Head of caudate nucleus (tissue), 42 donors: ENCODE results near the gene TPRG1L.

Source experiments
- DNase-seq, 42 donors: peaks; one replicate each; pipeline versions ENCODE4 v3.0.0 to v3.0.0-alpha.2; 2020 to 2021; ENCODE audit warnings: mixed read lengths in 7 of 42
- intact Hi-C: fragments of 100-400 bp; cut with DNase I; formaldehyde crosslinking; loops from one replicate; pipeline ENCODE4 v1.15.0; 2022

TPRG1L gene

DNA sequence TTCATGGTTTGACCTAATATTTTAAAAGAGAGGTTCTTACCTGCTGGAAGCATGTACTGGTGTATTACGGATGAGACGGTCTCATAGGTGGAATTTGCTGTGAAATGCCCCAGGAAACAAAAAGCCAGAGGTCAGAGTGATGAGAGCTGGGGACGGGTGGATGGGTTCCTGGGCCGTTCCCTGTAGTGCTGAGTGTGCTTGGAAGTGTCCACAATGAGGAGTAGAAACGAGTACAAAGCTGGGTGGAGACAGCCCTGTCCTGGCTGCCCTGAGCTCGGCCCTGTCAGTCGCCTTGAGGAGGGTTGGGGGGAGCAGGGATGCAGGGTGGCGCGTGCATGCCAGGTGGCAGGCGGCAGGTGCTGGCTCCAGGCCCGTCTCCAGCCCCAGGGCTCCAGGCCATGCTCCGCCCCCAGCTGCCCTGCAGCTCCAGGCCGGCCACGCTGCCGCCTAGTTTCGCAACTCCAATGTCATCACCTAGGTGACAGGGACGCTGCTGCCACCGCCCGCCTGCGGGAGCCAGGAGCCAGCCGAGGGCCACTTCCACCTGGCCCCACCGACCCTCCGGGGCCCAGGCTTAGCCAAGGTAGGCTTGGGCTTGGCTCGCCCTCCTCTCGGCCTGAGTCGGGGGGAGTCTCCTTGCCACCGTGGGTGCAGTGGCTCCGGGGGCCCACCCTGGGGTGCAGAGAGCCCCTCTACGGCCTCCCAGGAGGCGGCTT, 43.9 kb downstream of the TPRG1L start:
- intact Hi-C loops = no loop called here
- peak in 35 of 42 donors; percentile 15 to 80 (median 47) for DNase-seq

DNA sequence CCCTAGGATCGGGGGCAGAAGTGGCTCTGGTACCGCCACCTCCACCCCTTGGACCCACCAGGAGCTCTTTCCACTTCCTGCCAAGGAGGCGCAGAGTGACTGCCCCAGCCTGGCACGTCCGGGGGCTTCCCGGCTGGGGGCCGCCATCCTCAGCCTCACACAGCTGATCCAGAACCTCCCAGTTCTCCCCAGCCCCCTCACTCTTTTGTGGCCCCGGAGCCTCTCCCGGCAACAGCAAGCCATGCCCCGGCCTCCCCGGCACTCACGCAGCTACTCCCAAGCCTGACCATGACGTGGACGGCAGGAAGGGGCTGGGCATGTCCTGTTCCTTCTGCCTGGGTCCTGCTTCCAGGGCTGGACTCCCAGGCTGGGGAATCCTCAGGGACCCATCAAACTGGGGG, 44.6 kb downstream of the TPRG1L start:
- intact Hi-C loops = no loop called here
- DNase-seq = no peak

DNA sequence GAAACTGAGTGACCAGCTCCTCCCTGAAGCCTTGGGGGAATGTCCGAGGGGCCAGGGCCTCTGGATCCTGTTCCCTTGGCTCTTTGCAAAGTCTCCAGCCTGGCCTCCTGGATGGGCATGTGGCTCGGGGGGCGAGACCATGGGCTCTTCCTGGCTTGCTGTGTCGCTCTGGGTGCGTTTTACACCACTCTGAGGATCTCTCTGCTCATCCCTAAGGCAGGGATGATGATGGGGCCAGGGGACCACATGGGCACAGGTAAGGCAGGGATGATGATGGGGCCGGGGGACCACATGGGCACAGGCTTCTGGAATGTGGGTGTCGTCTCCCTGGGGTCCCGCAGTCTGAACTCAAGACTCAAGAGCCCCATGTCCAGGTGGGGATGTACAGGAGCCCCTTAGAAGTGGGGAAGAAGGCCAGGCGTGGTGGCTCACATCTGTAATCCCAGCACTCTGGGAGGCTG, 45.2 kb downstream of the TPRG1L start:
- no peak for DNase-seq
- intact Hi-C loops = no loop called here

DNA sequence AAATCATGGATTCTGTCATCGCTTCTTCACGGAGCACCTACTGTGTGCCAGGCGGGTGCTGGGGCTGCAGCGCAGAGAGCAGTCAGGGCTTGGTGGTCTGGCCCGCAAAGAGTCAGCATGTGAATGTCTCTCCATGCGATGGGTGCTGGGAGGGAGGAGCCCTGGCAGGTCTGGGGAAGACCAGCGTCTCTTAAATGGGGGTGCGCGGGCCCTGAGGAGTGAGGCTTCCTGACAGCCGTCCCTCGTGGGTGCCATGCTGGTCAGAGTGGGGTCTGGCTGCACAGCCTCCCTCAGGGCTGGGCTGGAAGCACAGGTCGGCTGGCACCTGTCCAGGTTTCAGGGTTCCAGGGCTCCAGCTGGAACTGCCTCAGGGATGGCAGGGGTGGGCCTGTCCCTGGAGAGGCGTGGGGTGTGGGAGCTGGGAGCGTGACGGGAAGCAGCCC, 46.0 kb downstream of the TPRG1L start:
- intact Hi-C loops = no loop called here
- DNase-seq = no peak

DNA sequence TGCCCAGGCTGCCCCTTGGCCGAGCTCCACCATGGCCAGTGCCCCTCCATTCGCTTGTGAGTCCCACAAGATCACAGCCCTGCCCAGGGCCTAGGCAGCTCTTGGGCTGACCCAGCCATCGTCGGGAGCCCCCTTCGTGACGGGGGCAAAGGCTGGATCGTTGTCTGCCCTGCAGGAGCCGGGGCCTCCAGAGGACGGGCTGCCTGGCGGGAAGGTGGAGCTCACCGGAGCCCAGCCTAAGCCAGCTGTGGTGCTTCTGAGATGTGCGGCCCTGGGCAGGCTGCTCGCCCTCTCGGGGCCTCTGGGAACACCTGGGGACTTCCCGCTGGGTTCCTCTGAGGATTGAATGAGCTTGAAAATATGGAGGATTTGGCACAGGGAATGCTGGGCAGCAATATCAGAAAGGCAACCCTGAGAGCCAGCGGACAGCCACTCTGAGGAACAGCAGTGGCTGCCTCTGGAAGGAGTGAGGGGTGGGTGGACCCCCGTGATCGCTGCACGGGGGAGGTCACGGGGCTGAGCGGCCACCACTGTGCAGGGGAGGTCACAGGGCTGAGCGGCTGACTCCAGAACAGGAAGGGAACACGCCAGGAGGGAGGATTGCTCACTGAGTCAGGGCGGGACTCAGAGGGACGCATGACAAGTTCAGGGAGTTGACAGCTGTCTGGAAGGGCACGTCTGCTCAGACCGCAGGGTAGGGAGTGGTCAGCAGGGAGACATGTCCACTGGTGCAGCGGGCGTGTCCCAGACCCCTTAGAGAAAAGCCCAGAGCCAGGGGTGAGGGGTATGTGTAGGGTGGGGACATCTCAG, 46.8 kb downstream of the TPRG1L start:
- DNase-seq = no peak
- intact Hi-C loops = no loop called here

DNA sequence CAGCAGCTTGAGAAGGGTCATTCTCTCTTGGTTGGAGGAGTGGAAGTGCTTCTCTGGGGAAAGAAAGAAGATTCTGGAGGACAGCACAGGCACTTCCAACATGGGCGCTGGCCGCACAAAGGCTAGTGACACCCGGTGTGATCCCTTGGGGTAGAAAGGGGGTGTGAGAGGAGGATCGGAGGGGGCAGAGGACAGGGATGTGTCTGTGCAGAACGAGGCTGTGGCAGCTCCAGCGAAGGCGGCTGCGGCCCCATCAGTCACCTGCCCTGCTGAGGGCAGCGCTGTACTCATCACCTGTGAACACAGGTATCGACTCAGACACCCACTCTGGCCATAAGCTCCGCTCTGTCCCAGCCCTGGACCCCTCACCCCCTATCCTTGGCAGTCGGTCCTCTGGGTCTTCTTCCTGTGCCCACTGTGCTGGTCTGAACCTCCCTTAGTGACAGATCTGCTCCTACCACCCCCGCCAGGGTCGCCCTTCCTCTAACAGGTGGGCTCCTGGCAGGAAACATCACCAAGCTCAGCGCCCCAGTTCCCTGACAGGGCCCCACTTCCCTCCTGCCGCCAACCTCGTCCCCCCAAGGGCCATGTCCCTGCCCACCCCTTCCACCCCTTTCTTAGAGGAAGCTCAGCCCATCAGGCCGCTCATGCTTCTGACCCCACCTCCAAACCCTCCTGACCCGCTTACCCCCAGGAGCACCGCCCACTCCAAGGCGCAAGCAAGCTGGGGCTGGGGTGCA, 47.6 kb downstream of the TPRG1L start:
- intact Hi-C loops = no loop called here
- no peak for DNase-seq

DNA sequence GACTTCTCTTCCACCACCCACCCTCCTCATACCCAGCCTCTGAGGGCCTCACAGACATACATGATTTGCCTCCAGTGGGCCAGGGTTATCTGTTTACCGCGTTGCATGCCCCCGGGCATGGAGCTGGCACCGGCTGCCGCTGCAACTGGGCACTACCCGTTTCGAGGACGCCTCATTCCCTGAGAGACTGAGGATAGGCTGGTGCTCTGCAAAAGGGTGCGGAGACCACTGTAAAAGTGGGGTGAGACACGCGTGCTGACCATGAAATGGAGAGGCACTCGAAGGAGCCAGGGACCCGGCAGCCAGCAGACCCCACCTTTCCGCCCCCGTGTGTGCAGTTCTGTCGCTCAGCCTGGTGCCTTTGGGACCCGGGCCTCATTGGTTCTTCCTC, 48.2 kb downstream of the TPRG1L start:
- DNase-seq = no peak
- intact Hi-C loops = no loop called here

DNA sequence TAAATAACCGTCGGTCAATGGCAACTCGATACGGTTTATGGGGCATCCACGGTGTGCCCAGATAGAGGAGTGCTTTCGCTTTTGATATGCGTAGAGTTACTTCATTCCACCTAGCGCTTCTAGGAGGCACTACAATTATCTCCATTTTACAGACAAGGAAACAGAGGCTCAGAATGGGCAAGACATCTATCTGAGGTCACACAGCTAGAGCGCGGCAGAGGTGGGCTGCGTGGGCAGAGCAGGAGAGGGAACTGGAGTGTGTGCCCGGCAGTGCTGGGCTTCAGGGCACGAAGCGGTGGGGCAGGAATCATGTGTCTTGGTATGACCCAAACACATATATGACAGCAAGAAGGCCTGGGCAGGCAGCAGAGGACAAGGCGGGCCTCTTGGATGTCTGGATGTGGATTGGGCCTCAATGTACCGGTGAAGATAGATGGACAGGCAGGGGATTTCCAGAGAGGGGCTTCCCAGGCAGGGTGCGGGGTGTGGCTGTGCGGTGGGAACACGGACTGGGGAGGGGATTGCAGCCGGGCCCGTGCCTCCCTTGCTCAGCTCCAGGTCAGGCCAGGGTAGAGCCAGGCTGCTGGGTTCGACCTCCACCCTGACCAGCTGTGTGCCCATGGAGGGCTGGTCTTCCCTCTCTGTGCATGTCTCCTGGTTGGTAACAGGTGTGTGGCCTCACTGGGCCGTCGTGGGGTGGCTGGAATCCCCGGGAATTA, 48.7 kb downstream of the TPRG1L start:
- intact Hi-C loops = no loop called here

DNA sequence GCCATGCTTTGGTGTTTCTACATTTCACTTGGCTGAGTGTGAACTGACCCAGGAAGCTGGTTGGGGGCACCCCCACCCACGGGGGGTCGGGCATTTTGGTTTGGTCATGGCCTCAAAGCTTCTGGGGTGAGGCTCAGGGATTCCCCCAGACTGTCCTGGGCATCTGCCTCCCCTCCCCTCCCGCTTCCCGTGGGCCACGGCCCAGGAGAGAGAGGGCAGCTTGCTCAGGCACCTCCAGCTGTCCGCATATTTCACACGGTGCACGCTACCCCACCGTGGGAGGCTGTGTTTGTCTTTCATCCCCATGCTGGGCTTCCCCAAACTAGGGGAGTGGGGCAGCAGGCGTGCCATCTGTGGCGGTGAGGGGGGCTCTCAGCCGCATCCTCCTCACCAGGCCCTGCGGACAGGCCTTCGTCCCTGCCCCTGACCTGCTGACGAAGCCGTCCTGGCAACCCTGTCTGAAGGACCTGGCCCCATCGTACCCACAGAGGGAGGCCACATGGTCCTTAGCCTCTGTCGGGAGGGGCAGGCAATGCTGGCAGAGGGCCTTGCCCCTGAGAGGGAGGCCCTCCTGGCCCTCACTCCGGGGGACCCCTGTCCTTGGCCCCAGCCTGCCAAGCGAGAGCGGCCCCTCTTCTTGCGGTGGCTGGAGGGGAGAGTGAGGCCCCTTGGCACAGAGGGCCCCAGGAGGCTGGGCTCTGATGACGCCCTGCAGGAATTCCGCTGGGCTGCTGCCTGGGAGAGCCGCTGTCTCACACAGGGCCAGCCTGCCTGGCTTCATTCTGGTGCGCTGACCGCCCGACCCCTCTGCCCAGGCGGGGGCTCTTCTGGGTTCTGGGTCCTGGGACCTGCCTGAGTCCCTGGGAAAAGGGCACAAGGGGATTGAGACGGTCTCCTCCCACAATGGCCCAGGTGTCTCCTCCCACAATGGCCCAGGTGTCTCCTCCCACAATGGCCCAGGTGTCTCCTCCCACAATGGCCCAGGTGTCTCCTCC, 49.6 kb downstream of the TPRG1L start:
- no peak for DNase-seq

More for the DNA sequence above, 48.7 kb downstream of the TPRG1L start:
- no peak for DNase-seq

DNA sequence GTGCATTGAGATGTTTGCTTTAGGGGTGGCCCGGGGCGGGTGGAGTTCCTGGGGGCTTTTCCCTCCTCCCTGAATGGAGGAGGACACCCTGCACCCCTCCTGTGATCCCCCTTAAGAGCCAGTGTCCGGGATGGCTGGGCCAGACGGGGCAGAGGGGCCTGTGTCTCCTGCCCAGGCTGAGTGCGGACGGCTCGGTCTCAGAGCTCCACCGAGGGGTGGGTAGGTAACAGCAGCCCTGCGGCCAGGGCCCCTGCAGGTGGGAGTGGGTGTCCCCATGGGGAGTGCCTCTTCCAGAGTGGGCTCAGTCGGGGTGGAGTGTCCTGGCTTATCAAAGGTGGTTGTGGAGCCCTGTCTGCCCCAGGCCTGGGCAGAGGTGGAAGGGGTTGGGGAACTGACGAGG, 50.6 kb downstream of the TPRG1L start:
- no peak for DNase-seq
- intact Hi-C loops = no loop called here

More for the DNA sequence above, 49.6 kb downstream of the TPRG1L start:
- intact Hi-C loops = no loop called here

DNA sequence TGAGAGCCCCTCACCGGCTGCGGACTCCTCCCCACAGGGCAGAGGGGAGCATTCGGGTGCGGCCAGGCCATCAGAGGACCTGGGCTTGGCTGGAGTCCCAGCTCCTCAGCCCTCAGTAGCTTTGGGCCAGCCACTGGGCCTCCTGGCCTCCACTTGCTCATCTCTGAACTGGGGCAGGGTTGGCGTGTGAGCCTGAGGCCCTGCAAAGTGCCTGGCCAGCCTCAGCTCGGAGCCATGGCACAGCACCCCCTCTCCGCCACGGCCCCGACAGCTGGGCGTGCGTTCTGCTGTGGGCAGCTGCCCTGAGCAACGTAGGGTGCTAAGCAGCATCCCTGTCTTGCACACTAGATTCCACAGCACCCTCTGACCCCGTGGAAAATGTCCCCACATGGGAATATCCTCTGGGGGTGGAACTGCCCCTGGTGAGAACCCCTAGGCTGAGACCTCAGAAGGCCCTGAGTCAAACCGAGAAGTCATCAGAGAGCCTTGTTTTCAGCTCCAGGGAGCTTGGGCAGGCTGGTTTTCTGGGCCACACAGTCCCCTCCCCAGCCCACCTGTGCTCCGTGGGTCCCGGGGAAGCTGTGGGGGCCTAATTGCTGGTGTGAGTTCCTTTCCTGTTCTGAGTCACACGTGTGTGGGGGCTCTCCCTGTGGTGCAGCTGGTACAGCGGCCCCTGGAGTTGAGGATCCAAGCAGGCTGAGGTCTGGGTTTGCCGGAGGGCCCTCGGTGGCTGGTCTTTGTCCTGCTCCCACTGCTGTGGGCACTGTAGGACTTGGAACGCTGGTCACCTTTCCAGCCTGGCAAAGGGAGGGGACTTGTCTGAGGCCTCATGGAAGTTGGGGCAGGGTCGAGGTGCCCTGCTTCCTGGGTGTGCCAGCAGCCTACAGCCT, 52.0 kb downstream of the TPRG1L start:
- no peak for DNase-seq
- intact Hi-C loops = no loop called here

DNA sequence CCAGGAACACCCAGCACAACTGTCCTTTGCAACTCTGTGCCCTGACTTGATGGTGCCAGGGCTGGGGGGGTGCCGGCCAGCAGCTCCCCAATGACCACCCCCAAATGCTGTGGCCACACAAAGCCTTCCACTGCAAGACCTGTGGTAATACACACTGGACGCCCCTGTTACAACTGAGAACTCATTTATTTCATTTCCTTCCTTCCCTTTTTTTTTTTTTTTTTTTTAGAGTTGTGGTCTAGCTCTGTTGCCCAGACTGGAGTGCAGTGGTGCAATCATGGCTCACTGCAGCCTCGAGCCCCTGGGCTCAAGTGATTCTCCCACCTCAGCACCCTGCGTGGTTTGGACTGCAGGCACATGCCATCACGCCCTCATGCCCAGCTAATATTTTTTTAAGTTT, 52.7 kb downstream of the TPRG1L start:
- intact Hi-C loops = no loop called here

DNA sequence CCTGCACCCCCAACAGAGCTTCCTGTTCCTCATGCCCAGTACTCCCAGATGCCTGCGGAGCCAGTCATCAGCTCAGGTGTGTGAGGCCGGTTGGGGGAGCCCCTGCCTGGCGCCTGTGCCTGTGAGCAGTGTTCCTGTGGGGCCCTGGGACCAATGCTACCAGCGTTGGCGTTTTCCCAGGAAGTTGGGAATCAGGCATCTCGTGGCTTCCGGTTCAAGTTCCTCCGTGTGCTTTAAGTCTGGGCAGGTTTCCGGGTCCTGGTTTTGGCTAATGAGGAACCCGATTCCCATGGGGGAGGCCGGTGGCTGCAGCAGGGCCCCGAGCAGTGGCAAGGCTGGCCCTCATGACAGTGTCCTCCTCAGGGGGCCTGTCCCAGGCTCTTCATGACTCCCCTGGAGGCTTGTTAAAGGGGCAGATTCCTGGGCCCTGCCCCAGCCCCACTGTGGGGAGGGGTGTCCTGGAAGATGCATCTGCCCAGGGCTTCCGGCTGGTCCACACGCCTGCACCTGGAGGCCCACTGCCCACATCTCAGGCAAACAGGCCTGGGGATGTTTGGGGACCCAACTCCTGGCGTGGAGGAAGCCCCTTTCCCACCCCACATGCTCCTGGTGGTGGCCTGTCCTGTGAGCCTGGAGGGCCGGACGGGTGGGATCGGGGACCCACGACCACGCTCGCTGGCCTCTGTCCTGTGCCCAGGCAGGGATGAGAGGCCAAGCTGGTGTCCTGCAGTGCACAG, 53.7 kb downstream of the TPRG1L start:
- no peak for DNase-seq

More for the DNA sequence above, 52.7 kb downstream of the TPRG1L start:
- DNase-seq = no peak

DNA sequence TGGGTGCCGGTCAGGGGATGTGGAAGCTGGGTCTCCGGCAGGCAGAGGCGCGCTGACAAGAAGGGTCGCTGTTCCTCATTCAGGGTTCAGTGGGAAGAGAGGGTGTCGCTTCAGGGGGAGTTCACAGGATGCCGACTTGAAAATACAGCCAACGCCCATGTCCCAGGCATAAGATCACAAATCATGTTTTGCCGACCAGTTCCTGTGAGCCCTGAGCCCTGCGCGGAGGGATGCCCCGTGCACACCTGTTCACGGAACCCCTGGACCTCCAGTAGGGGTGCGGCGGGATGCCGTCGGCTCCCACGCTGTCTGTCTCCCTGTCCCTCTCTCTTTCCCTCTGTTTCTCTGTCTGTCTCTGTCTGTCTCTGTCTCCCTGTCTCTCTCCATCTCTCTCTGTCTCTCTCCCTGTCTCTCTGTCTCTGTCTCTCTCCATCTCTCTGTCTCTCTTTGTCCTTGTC, 54.3 kb downstream of the TPRG1L start:
- DNase-seq = no peak
- intact Hi-C loops = no loop called here

More for the DNA sequence above, 53.7 kb downstream of the TPRG1L start:
- intact Hi-C loops = no loop called here
